Endothelial cell of umbilical vein (primary cell): ENCODE data around the gene URAD. TPM values are rescaled to one million over a fixed set of nuclear protein-coding genes. Genes with fewer than 3 reads are reported as not detected.

ENCODE experiments used
- BruUV-seq: library from RNA; stranded (reverse); fragments of 400-500 nt; replicated peaks from 2 replicates; lab custom pipeline; 2021; lab: Mats Ljungman, UMichigan
- CTCF ChIA-PET: fragments of 300-600, 350-600 bp; sonication (Branson Sonifier 250); formaldehyde crosslinking; loops from one replicate; lab custom pipeline; 2021; ENCODE audit warnings: antibody characterized with exemption, inconsistent platforms; lab: Charles Lee
- POLR2A ChIA-PET: fragments of 300-600, 350-600 bp; sonication (Branson Sonifier 250); formaldehyde crosslinking; loops from one replicate; lab custom pipeline; 2021; ENCODE audit warnings: antibody characterized with exemption, inconsistent platforms; lab: Charles Lee
- DNase-seq: peaks from one replicate; pipeline ENCODE4 v3.0.0-alpha.2; 2011; ENCODE audit warnings: low read depth, low spot score
- FAIRE-seq: peaks from 2 replicates; lab custom pipeline; 2011; peaks lifted over from hg19 to GRCh38; lab: Jason Lieb, UNC
- H2AFZ ChIP-seq: 2 replicates; pipeline ENCODE4 v1.6.0; 2012; ENCODE audit warnings: low read depth, low read length, control low read depth, inconsistent platforms
- H3K27ac ChIP-seq: 2 replicates; pipeline ENCODE4 v1.5.1; 2011; ENCODE audit warnings: low read depth, mild to moderate bottlenecking, control low read depth, low read length, moderate library complexity; ENCODE audit not compliant: insufficient read depth
- H3K27me3 ChIP-seq, 2 experiments: 2 replicates each; pipeline versions ENCODE4 v1.6.0 to v1.6.1; 2011; ENCODE audit warnings: low read length in 2 of 2, mixed read lengths in 1 of 2; ENCODE audit not compliant: control insufficient read depth in 2 of 2, insufficient read depth in 2 of 2
- H3K36me3 ChIP-seq, 2 experiments: 2 replicates in 1 of 2; 3 replicates in 1 of 2; pipeline ENCODE4 v1.5.1; 2011; ENCODE audit warnings: low read length in 2 of 2, mild to moderate bottlenecking in 1 of 2, moderate library complexity in 1 of 2; ENCODE audit not compliant: control insufficient read depth in 2 of 2, insufficient read depth in 2 of 2; ENCODE audit errors: extremely low read depth in 1 of 2
- H3K4me1 ChIP-seq: 3 replicates; pipeline ENCODE4 v1.5.1; 2011; ENCODE audit warnings: mild to moderate bottlenecking, low read length; ENCODE audit not compliant: control insufficient read depth, insufficient read depth; ENCODE audit errors: extremely low read depth
- H3K4me2 ChIP-seq: 2 replicates; pipeline ENCODE4 v1.6.1; 2011; ENCODE audit warnings: low read length, control low read depth, mixed read lengths; ENCODE audit not compliant: insufficient read depth
- H3K4me3 ChIP-seq, 3 experiments: fragments of 200-600 bp in 1 of 3; sonication (generic), shearing (Covaris generic) in 1 of 3; replicated peaks in 1 of 3; 2 replicates each; pipeline ENCODE4 v1.5.1; 2011 to 2016; ENCODE audit warnings: control low read depth in 3 of 3, low read length in 3 of 3, mild to moderate bottlenecking in 2 of 3, inconsistent platforms in 1 of 3, low read depth in 1 of 3, moderate library complexity in 1 of 3; ENCODE audit not compliant: insufficient read depth in 1 of 3
- H3K79me2 ChIP-seq: 2 replicates; pipeline ENCODE4 v1.6.0; 2012; ENCODE audit warnings: low read length, inconsistent platforms; ENCODE audit not compliant: control insufficient read depth, insufficient read depth
- H3K9ac ChIP-seq: replicated peaks from 2 replicates; pipeline ENCODE3; 2011; ENCODE audit warnings: low read length, control low read depth; ENCODE audit not compliant: insufficient read depth; ENCODE audit errors: extremely low read depth
- H3K9me1 ChIP-seq: replicated peaks from 3 replicates; pipeline ENCODE4 v1.6.0; 2011; ENCODE audit warnings: mild to moderate bottlenecking, low read length; ENCODE audit not compliant: control insufficient read depth, insufficient read depth; ENCODE audit errors: extremely low read depth
- H3K9me3 ChIP-seq: replicated peaks from 2 replicates; pipeline ENCODE4 v1.5.1; 2012; ENCODE audit warnings: low read length, inconsistent platforms; ENCODE audit not compliant: control insufficient read depth, insufficient read depth
- H4K20me1 ChIP-seq: replicated peaks from 2 replicates; pipeline ENCODE3; 2011; ENCODE audit warnings: mild to moderate bottlenecking, low read length; ENCODE audit not compliant: control insufficient read depth, insufficient read depth; ENCODE audit errors: extremely low read depth
- CTCF ChIP-seq, 2 donors: IDR thresholded peaks; 1 replicate in 1 of 2; 2 replicates in 1 of 2; pipeline ENCODE4 v1.5.1; 2011; ENCODE audit warnings: low read length in 2 of 2, mild to moderate bottlenecking in 2 of 2, moderate library complexity in 2 of 2, control low read depth in 1 of 2, inconsistent platforms in 1 of 2, low read depth in 1 of 2; ENCODE audit not compliant: insufficient read depth in 1 of 2; ENCODE audit errors: extremely low read depth in 1 of 2
- EZH2 ChIP-seq: IDR thresholded peaks from 2 replicates; pipeline ENCODE4 v1.6.1; 2012; ENCODE audit warnings: borderline replicate concordance, low read depth, mild to moderate bottlenecking, moderate library complexity, low read length, inconsistent platforms; ENCODE audit not compliant: severe bottlenecking
- FOS ChIP-seq: IDR thresholded peaks from 2 replicates; pipeline ENCODE4 v1.6.1; 2011; ENCODE audit warnings: mild to moderate bottlenecking, low read length, moderate library complexity, borderline replicate concordance; ENCODE audit not compliant: insufficient read depth
- GATA2 ChIP-seq: IDR thresholded peaks from 2 replicates; pipeline ENCODE4 v1.7.0; 2011; ENCODE audit warnings: low read depth, mild to moderate bottlenecking, moderate library complexity, mixed read lengths, low read length; ENCODE audit not compliant: insufficient read length, insufficient read depth
- JUN ChIP-seq: IDR thresholded peaks from 2 replicates; pipeline ENCODE4 v1.6.1; 2011; ENCODE audit warnings: borderline replicate concordance, low read depth; ENCODE audit not compliant: insufficient read length, insufficient read depth
- MAX ChIP-seq: IDR thresholded peaks from 2 replicates; pipeline ENCODE4 v1.6.1; 2011; ENCODE audit not compliant: insufficient read depth, insufficient read length
- MYC ChIP-seq: IDR thresholded peaks from one replicate; pipeline ENCODE4 v1.6.1; 2011; ENCODE audit warnings: mild to moderate bottlenecking, low read depth, low read length
- POLR2A ChIP-seq: IDR thresholded peaks from 2 replicates; pipeline ENCODE4 v1.6.1; 2012; ENCODE audit warnings: low read depth, mild to moderate bottlenecking, control low read depth, low read length
- POLR2AphosphoS5 ChIP-seq: IDR thresholded peaks from 2 replicates; pipeline ENCODE4 v1.6.1; 2012; ENCODE audit warnings: low read depth, mild to moderate bottlenecking, control low read depth, low read length, moderate library complexity; ENCODE audit not compliant: insufficient read depth
- dilution Hi-C: fragments of 300-500 bp; cut with MboI; formaldehyde crosslinking; loops from one replicate; pipeline ENCODE4 v1.15.0; 2019; ENCODE audit warnings: low sequenced_read_pairs; ENCODE audit not compliant: extremely low pct_ligation_motif_present
- intact Hi-C: fragments of 100-400 bp; cut with micrococcal nuclease; formaldehyde crosslinking; loops from one replicate; pipeline ENCODE4 v1.10.0; 2022
- polyA plus RNA-seq, 4 experiments: library from polyadenylated mRNA; depleted of rRNA in 3 of 4; stranded (reverse) in 3 of 4; unstranded in 1 of 4; fragments of >200 nt; gene quantifications; 2 replicates each; pipeline versions ENCODE4 v1.2.1 to v1.2.3, GENCODE V29; 2011 to 2012; ENCODE audit warnings: missing spikeins in 1 of 4
- total RNA-seq: library from RNA; stranded (reverse); gene quantifications from 2 replicates; pipeline ENCODE4 v1.2.3, GENCODE V29; 2021

URAD gene
- total and polyA plus RNA-seq, 2 donors (not counting 3 experiments of a cell fraction or from before 2014, with no cell fraction given), result not detected

GRCh38 chr13:27961227-27962085 is 27.0 kb downstream of the URAD start:
- H3K27ac ChIP-seq, result no peak overlapping the region
- H3K9ac ChIP-seq, result no peak overlapping the region
- no peak for FAIRE-seq
- dilution Hi-C loops, result no loop called here
- H3K79me2 ChIP-seq, result no peaks in the 10 kb centered on the region
- DNase-seq, result no peak
- H3K4me3 ChIP-seq, result no peak overlapping the region
- intact Hi-C loops, result no loop called here
- TF ChIP-seq EZH2 (no peak), GATA2 (no peak), MAX (no peak), MYC (no peak), CTCF (IDR thresholded peaks at IDR 0.05; ENCODE audit: extremely low read depth in 1 of 2, insufficient read depth in 1 of 2, low read depth in 1 of 2, low read length in 2 of 2) (no peak), POLR2A (no peak), JUN (no peak), FOS (no peak), POLR2AphosphoS5 (no peak)
- H3K9me3 ChIP-seq, result no peaks in the 10 kb centered on the region
- ChIA-PET CTCF (interaction anchor here (1.0 to 2.7 kb wide), 6 partner anchors 8 to 599 kb away, joined by 3 to 15 read pairs (median 6); no protein-coding TSS in a partner anchor), POLR2A (no interaction called here)
- H4K20me1 ChIP-seq, result no peaks in the 10 kb centered on the region
- H3K36me3 ChIP-seq, result no peaks in the 10 kb centered on the region
- H3K4me2 ChIP-seq, result no peak overlapping the region
- no peak overlapping the region for H2AFZ ChIP-seq
- no peaks in the 10 kb centered on the region for H3K9me1 ChIP-seq
- no TSS peak for BruUV-seq
- peaks cover 3% of the 10 kb centered on the region for H3K4me1 ChIP-seq
- H3K27me3 ChIP-seq, result peaks cover 69 to 94% of the 10 kb centered on the region in 2 experiments
